CD4-positive, alpha-beta T cell treated with Interleukin-17A for 4 hours (primary cell): ENCODE data around the gene FGGY.
"Not testable (repeated sequence)": the region's sequence is repeated elsewhere in the genome, so short reads cannot be mapped to it uniquely, and the experiment has no call there.

Experiments
- DNase-seq: peaks from one replicate; pipeline ENCODE4 v3.0.0-alpha.2; 2020; ENCODE audit warnings: mixed read lengths

FGGY gene

GRCh38 chr1:59494145-59494833, 197.4 kb downstream of the FGGY start:
- no peak for DNase-seq

GRCh38 chr1:59496156-59496555, 199.3 kb downstream of the FGGY start:
- DNase-seq: not testable (repeated sequence)

GRCh38 chr1:59497616-59498015, 200.7 kb downstream of the FGGY start:
- DNase-seq: no peak

DNA sequence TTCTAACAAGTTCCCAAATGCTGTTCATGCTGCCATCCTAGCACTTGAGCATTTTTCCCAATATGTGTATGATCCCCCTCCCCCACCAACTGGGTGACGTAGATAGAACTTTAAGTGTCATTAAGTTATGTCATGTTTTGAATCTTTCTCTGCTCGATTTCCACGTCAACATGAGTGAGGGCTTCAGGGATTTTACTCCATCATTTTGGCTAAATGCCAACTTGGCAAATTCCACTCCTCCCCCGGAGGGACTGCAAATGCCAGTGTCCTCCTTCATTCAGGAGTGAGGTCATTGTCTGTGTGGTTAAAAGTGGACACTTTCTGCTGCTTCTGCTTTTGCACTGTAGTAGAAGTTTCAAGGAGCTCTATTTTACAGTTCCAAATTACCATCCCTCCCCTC, 201.7 kb downstream of the FGGY start:
- DNase-seq: no peak

DNA sequence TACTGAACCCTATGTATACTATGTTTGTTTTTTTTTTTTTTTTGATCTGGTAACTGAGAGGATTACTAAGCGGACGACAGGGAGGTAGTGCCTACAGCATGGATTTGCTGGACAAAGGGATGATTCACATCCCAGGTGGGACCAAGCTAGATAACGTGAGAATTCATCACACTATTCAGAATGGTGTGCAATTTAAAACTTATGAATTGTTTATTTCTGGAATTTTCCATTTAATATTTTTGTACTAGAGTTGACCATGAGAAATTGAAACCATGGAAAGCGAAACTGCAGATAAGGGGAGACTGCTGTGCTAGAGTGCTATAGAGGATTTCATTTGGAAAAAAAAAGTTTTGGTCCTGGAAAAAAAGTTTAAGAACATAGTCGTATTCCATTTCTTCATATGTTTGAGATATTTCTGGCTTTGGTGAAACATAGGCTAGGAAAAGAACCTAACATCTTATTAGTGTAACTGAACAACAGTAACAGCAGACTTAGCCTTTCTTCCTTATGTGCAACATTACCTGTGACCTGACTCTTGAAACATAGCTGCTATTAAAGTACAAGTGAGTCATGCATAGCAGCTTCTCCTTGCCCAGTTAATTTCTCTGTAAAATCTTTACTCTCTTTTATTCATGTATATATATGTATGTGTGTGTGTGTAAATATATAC, 202.5 kb downstream of the FGGY start:
- DNase-seq: no peak

- DNase-seq: no peak
Observed at GRCh38 chr1:59499943-59500569, 203.2 kb downstream of the FGGY start.

DNA sequence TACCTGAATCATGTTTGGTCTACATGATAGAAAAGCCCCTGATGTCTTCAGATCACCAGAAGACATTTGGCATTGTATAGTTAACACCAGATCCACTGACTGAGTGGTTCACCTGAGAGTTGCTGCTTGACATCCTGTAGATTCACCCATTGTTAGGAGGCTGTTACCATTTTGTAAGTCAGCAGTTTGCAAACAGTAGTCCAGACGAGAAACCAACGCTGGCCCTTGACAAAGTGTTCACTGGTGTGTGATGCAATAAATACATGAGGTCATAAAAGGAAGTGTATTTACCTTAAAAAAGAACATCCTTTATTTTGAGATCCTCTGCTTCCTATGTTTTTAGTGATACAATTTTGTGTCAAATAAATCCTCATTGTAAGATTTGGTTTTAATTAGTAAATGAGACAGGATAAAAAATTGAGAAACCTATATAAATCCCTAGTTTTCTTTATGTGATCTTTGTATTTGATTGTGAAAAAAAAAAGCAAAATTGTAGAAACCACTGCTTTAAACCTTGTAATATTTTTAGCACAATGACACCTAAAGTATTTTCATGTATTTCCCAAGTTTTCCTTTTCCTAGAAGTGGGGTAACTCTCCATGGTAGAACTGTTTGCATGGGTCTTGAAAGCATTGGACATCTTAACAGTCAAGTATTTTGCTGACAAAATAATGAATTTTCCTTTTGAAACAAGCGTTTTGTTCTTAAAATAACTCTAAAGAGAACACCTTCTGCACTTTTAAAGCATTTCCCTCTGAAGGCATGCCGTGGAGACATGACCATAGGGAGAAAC, 204.3 kb downstream of the FGGY start:
- no peak for DNase-seq

GRCh38 chr1:59502009-59502691, 205.3 kb downstream of the FGGY start:
- DNase-seq: no peak

GRCh38 chr1:59504276-59504675, 207.4 kb downstream of the FGGY start:
- no peak for DNase-seq

DNA sequence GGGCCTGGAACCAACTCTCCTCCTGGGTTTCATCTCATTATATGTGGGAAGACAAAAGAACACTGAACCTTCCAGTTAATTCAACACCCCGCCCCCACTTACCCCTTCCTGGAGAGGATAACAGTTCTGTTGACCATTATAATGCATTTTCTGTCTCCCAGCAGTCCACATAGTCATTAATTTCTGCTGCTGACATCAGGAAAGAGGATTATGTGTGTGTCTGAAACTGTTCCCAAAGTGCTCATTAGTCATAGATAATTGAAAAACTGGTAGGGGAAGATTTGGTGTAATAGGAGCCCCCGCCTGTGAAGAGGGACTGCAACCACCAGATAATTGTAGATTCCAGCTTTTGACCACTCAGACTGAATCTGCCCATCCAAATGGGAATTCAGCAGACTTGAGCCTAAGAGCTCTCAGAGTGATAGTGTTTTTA, 208.7 kb downstream of the FGGY start:
- DNase-seq: no peak

DNA sequence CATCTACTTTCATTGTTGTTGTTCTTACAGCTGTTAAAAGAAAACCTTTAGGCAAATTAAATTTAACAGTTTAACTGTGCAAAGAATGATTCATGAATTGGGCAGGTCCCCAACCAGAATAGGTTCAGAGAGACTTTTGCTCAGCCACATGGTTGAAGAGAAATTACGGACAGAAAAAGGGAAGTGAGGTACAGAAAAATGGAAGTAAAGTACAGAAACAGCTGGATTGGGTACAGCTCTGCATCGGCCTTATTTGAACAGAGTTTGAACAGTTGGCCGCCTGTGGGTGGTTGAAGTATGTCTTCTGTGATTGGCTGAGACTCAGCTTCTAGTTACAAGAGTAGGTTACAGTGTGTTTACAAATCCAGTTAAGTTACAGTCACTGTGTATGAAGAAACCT, 210.1 kb downstream of the FGGY start:
- DNase-seq: no peak

DNA sequence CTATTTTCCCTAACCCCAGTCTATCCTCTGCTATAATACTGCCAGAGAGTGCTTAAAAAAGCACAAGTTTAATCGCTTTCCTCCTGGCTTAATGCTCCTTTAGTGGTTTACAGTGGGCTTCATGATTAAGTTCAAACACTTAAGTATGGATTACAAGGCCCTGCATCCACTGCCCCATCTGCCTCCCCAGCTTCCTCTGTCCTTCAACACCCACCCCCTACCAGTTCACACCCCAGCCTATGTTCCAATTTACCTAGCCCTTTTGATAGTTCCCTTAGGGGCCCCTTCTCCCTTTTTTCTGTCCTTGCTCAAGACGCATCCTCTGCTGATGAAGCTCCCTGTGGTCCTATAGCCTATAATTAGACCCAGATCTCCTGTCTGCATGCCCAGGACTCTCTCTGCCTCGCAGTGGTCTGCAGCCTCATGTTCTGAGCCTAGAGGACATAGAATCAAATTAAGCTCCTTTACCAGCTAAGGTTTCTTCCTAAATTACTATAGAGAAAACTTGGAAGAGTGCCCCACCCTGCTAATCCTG, 212.5 kb downstream of the FGGY start:
- no peak for DNase-seq

GRCh38 chr1:59510249-59510648, 213.4 kb downstream of the FGGY start:
- no peak for DNase-seq

- no peak for DNase-seq
Observed at GRCh38 chr1:59511476-59512465, 214.9 kb downstream of the FGGY start.

GRCh38 chr1:59512702-59513101, 215.8 kb downstream of the FGGY start:
- DNase-seq: no peak

DNA sequence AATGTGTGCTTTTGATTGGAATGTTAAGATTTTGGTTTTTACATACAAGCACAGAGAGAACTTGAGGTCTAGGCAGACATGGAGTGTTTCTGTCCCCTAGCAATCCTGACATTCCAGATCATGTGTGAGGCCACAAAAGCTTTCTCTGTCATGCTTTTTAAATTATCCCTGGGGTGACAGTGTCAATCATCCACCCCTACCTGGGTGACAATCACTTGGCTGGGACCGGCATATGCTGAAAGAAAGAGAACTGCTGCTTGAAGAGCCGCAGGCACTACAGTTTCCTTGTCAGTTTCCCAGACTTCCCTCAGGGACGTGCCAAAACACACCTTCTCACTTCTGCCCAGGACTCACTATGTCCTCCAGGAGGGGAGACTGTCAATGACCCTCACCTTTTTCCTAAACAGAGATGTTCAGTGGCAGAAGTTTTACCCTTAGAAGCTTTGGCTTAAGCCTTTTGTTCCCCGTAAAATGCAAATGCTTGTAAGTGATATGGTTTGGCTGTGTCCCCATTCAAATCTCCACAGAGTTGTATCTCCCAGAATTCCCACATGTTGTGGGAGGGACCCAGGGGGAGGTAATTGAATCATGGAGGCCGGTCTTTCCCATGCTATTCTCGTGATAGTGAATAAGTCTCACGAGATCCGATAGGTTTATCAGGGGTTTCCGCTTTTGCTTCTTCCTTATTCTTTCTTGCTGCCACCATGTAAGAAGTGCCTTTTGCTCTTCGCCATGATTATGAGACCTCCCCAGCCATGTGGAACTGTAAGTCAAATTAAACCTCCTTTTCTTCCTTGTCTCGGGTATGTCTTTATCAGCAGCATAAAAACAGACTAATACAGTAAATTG, 217.4 kb downstream of the FGGY start:
- DNase-seq: no peak

- no peak for DNase-seq
Observed at GRCh38 chr1:59516881-59517280, 220.0 kb downstream of the FGGY start.

DNA sequence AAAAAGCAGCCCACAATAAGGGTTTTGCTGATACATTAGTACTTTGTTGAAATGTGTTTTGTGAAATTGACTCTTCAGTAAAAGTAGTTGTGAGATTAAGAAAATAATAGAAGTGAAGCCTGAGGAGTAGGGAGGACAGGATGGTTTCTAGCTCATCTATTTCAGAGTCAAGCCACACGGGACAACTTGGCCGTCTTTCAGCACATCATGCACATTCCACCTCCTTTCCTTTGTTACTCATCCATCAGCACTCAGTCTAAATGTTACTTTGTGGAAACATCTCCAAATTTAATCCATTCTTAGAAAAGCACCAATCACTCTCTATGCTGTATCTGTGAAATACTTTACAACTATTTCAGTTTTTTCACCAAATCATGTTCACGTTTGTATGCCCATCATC, 223.3 kb downstream of the FGGY start:
- no peak for DNase-seq

- DNase-seq: no peak
Observed at GRCh38 chr1:59520827-59521418, 224.0 kb downstream of the FGGY start.

DNA sequence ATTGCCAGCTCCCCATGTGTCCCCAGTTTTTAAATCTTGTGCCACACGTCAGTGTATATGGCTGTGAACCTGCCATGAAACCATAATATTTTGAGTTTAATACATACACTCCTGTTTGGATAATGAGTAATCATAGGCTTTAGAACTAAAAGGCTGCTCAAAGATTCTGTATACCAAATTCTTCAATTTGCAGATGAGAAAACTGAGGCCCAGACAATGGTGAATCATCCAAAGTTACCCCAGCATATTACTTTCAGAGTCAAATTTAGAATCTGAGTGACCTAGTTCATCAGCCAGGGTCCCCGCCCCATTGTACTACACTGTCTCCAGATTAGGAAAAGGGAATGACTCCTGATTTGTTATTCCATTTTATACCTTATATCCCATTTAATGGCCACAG, 224.6 kb downstream of the FGGY start:
- DNase-seq: no peak
